Esophagus squamous epithelium (tissue), 5 donors: ENCODE data around the gene TMCC3. TPM values are rescaled to one million over a fixed set of nuclear protein-coding genes. Genes with fewer than 3 reads are reported as not detected.
"Not testable (repeated sequence)": the region's sequence is repeated elsewhere in the genome, so short reads cannot be mapped to it uniquely, and the experiment has no call there.

ENCODE experiments used
- DNase-seq: peaks from one replicate; lab custom pipeline; 2025; lab: John Stamatoyannopoulos, UW
- H3K27ac ChIP-seq, 4 donors: fragments of 200-600 bp; sonication (generic); one replicate each; pipeline ENCODE4 v1.5.1; 2016 to 2019; ENCODE audit warnings: mild to moderate bottlenecking in 1 of 4
- H3K27me3 ChIP-seq, 4 donors: fragments of 200-600 bp; sonication (generic); 1 replicate in 3 of 4; 2 replicates in 1 of 4; pipeline versions ENCODE4 v1.5.1 to v1.6.0; 2017 to 2021; ENCODE audit warnings: antibody characterized with exemption in 1 of 4
- H3K36me3 ChIP-seq, 3 donors: fragments of 200-600 bp; sonication (generic); one replicate each; pipeline ENCODE4 v1.5.1; 2016 to 2019
- H3K4me1 ChIP-seq, 3 donors: fragments of 200-600 bp; sonication (generic); one replicate each; pipeline ENCODE4 v1.5.1; 2017 to 2019
- H3K4me3 ChIP-seq, 4 donors: fragments of 200-600 bp; sonication (generic); 1 replicate in 3 of 4; 2 replicates in 1 of 4; pipeline ENCODE4 v1.5.1; 2016 to 2019; ENCODE audit warnings: mild to moderate bottlenecking in 2 of 4, moderate library complexity in 1 of 4
- H3K9me3 ChIP-seq, 3 donors: fragments of 200-600 bp; sonication (generic); one replicate each; pipeline ENCODE4 v1.5.1; 2016 to 2019
- CTCF ChIP-seq, 6 experiments: fragments of 450-650 bp in 4 of 6; fragments of 200-600 bp in 2 of 6; sonication (generic) in 2 of 6; IDR thresholded peaks; one replicate each; pipeline ENCODE4 v1.5.1; 2016 to 2019; ENCODE audit warnings: antibody characterized with exemption in 6 of 6, mild to moderate bottlenecking in 4 of 6, moderate library complexity in 4 of 6
- POLR2A ChIP-seq, 4 donors: fragments of 450-650 bp; IDR thresholded peaks; one replicate each; pipeline ENCODE4 v1.6.1; 2017; ENCODE audit warnings: antibody characterized with exemption in 4 of 4, mild to moderate bottlenecking in 4 of 4, moderate library complexity in 3 of 4
- WGBS, 2 donors: methylation state at CpG; one replicate each; pipeline ENCODE4 v1.1.5; 2018; 5-methylcytosine and 5-hydroxymethylcytosine counted together
- intact Hi-C: fragments of 100-400 bp; cut with DNase I; formaldehyde crosslinking; loops from one replicate; pipeline ENCODE4 v1.15.0; 2022
- total RNA-seq, 4 donors: library from RNA; depleted of rRNA; stranded (reverse); fragments of >200 nt; gene quantifications; one replicate each; pipeline ENCODE4 v1.1.0, GENCODE V29; 2016
- donor health status: DM: yes; HTN: yes; CAD: no.

TMCC3 gene
- total RNA-seq, 4 donors from 2014 or later: 6.8 to 14.2 (median 10.5) TPM

GRCh38 chr12:94550964-94551363 lies 99.4 kb downstream of the TMCC3 start:
- no peak for DNase-seq
- H3K9me3 ChIP-seq: no peaks in the 10 kb centered on the region
- no peaks in the 10 kb centered on the region for H3K36me3 ChIP-seq
- H3K4me3 ChIP-seq: no peak overlapping the region
- 80 to 84% methylated on average over 5 of the region's 5 CpGs for WGBS, 2 donors
- no peaks in the 10 kb centered on the region for H3K27me3 ChIP-seq
- TF ChIP-seq POLR2A (IDR thresholded peaks at IDR 0.05): no peak
- TF ChIP-seq CTCF (IDR thresholded peaks at IDR 0.05): no peak
- H3K4me1 ChIP-seq: peaks cover 0 to 22% (median 11%) of the 10 kb centered on the region in 3 donors
- intact Hi-C loops: no loop called here
- H3K27ac ChIP-seq: no peak overlapping the region

GRCh38 chr12:94548833-94549232 lies 101.5 kb downstream of the TMCC3 start:
- DNase-seq, H3K4me3 ChIP-seq, H3K27ac ChIP-seq, H3K36me3 ChIP-seq, H3K27me3 ChIP-seq, H3K9me3 ChIP-seq: not testable (repeated sequence)
- H3K4me1 ChIP-seq: peaks cover 0 to 22% (median 11%) of the 10 kb centered on the region in 3 donors
- 79 to 84% methylated on average over 5 of the region's 5 CpGs for WGBS, 2 donors
- intact Hi-C loops: loop anchor here (10.0 kb wide), 2 partner anchors 216 to 326 kb away; no protein-coding TSS in a partner anchor

- Histone ChIP-seq H3K27ac (no peak overlapping the region), H3K9me3 (no peaks in the 10 kb centered on the region), H3K4me1 (peaks cover 0 to 5% (median 0%) of the 10 kb centered on the region in 3 donors), H3K4me3 (no peak overlapping the region), H3K27me3 (no peaks in the 10 kb centered on the region), H3K36me3 (no peaks in the 10 kb centered on the region)
- no peak for DNase-seq
- WGBS, 2 donors: 54 to 85% methylated on average over 8 to 14 of the region's 17 CpGs
- intact Hi-C loops: loop anchor here (10.0 kb wide), 2 partner anchors 219 to 329 kb away; no protein-coding TSS in a partner anchor
- TF ChIP-seq CTCF (IDR thresholded peaks at IDR 0.05) (peak in 5 of 6 experiments; percentile 68 to 91 (median 73)), POLR2A (IDR thresholded peaks at IDR 0.05) (no peak)
These were observed 104.2 kb downstream of the TMCC3 start for GRCh38 chr12:94545935-94546771.

- Histone ChIP-seq H3K27me3 (no peaks in the 10 kb centered on the region), H3K9me3 (no peaks in the 10 kb centered on the region), H3K4me3 (no peak overlapping the region), H3K27ac (no peak overlapping the region), H3K4me1 (peaks cover 0 to 5% (median 0%) of the 10 kb centered on the region in 3 donors), H3K36me3 (no peaks in the 10 kb centered on the region)
- WGBS, 2 donors: 86% methylated on average over 4 of the region's 4 CpGs
- intact Hi-C loops: loop anchor here (10.0 kb wide), 2 partner anchors 220 to 330 kb away; no protein-coding TSS in a partner anchor
- TF ChIP-seq CTCF (IDR thresholded peaks at IDR 0.05) (no peak), POLR2A (IDR thresholded peaks at IDR 0.05) (no peak)
- DNase-seq: no peak
These were observed 106.0 kb downstream of the TMCC3 start for GRCh38 chr12:94544355-94544754.

- no peaks in the 10 kb centered on the region for H3K27me3 ChIP-seq
- no peak overlapping the region for H3K27ac ChIP-seq
- intact Hi-C loops: no loop called here
- no peak overlapping the region for H3K4me3 ChIP-seq
- H3K36me3 ChIP-seq: no peaks in the 10 kb centered on the region
- no peaks in the 10 kb centered on the region for H3K4me1 ChIP-seq
- TF ChIP-seq POLR2A (IDR thresholded peaks at IDR 0.05) (no peak), CTCF (IDR thresholded peaks at IDR 0.05) (no peak)
- no peaks in the 10 kb centered on the region for H3K9me3 ChIP-seq
- DNase-seq: no peak
These were observed 112.0 kb downstream of the TMCC3 start for GRCh38 chr12:94538318-94538717.
